HepG2 (cell line): ENCODE data around the gene NOS1AP. TPM values are rescaled to one million over a fixed set of nuclear protein-coding genes. Genes with fewer than 3 reads are reported as not detected.

Experiments
- ATAC-seq: fragments of 200-7000 bp; cut with Tn5 transposase; 3 replicates; pipeline ENCODE4 v1.9.1; 2020; ENCODE audit warnings: mild to moderate bottlenecking, moderate library complexity
- BruUV-seq: library from RNA; stranded (reverse); fragments of 400-500 nt; replicated peaks from 2 replicates; lab custom pipeline; 2021; lab: Mats Ljungman, UMichigan
- CTCF ChIA-PET: fragments of 300-600 bp; formaldehyde crosslinking; extraction: SDS; loops from one replicate; lab custom pipeline; 2021; ENCODE audit warnings: low total read pairs, inconsistent platforms, low intra/inter-chr PET ratio; lab: Yijun Ruan, JAX
- POLR2A ChIA-PET: fragments of 350-600 bp; sonication (Branson Sonifier 250); formaldehyde crosslinking; loops from one replicate; lab custom pipeline; 2020; ENCODE audit warnings: antibody characterized with exemption, inconsistent platforms; lab: Yijun Ruan, JAX
- DNase-seq: peaks from one replicate; pipeline ENCODE4 v3.0.0-alpha.2; 2015; ENCODE audit warnings: low spot score
- FAIRE-seq: peaks from 3 replicates; lab custom pipeline; 2011; peaks lifted over from hg19 to GRCh38; lab: Jason Lieb, UNC
- H2AFZ ChIP-seq: one replicate; pipeline ENCODE4 v1.6.1; 2011; ENCODE audit warnings: low read length, inconsistent platforms
- H3K27ac ChIP-seq: fragments of 300-600 bp; 3 replicates; pipeline ENCODE4 v1.8.0; 2011; ENCODE audit warnings: mixed run types, mild to moderate bottlenecking, mixed read lengths, low read length, inconsistent platforms; ENCODE audit not compliant: insufficient read depth; ENCODE audit errors: extremely low read length
- H3K27me3 ChIP-seq, 2 experiments: fragments of 200-600 bp in 1 of 2; 2 replicates in 1 of 2; 3 replicates in 1 of 2; pipeline versions ENCODE4 v1.6.0 to v1.8.0; 2011; ENCODE audit warnings: low read length in 2 of 2, mild to moderate bottlenecking in 2 of 2, moderate library complexity in 2 of 2, inconsistent platforms in 1 of 2; ENCODE audit not compliant: insufficient read depth in 2 of 2, control insufficient read depth in 1 of 2
- H3K36me3 ChIP-seq, 2 experiments: fragments of 200-600 bp in 1 of 2; replicated peaks in 1 of 2; 2 replicates in 1 of 2; 3 replicates in 1 of 2; pipeline versions ENCODE4 v1.5.1 to v1.8.0; 2011; ENCODE audit warnings: low read length in 2 of 2, inconsistent platforms in 1 of 2; ENCODE audit not compliant: insufficient read depth in 2 of 2, control insufficient read depth in 1 of 2
- H3K4me1 ChIP-seq: 2 replicates; pipeline ENCODE4 v1.5.1; 2012; ENCODE audit warnings: low read length, inconsistent platforms; ENCODE audit not compliant: insufficient read depth
- H3K4me2 ChIP-seq: 2 replicates; pipeline ENCODE4 v1.6.0; 2011; ENCODE audit warnings: low read depth, low read length, inconsistent platforms
- H3K4me3 ChIP-seq, 3 experiments: fragments of 200-600 bp in 1 of 3; sonication (generic), shearing (Covaris generic) in 1 of 3; replicated peaks in 1 of 3; 2 replicates each; pipeline ENCODE4 v1.5.1; 2011 to 2016; ENCODE audit warnings: low read length in 3 of 3, inconsistent platforms in 2 of 3, low read depth in 2 of 3, mild to moderate bottlenecking in 2 of 3, control low read depth in 1 of 3, mixed read lengths in 1 of 3; ENCODE audit not compliant: insufficient read depth in 1 of 3
- H3K79me2 ChIP-seq: one replicate; pipeline ENCODE4 v1.6.1; 2011; ENCODE audit warnings: low read length, inconsistent platforms; ENCODE audit not compliant: insufficient read depth
- H3K9ac ChIP-seq: 2 replicates; pipeline ENCODE4 v1.6.0; 2011; ENCODE audit warnings: mild to moderate bottlenecking, low read depth, low read length, inconsistent platforms; ENCODE audit not compliant: insufficient read depth
- H3K9me3 ChIP-seq: 2 replicates; pipeline ENCODE4 v1.5.1; 2012; ENCODE audit warnings: mild to moderate bottlenecking, low read length
- H4K20me1 ChIP-seq: 2 replicates; pipeline ENCODE4 v1.6.0; 2011; ENCODE audit warnings: inconsistent platforms, mild to moderate bottlenecking, low read length, moderate library complexity; ENCODE audit not compliant: insufficient read depth
- DMAP1 ChIP-seq: IDR thresholded peaks from 2 replicates; pipeline ENCODE4 v1.6.1; 2016
- DR1 ChIP-seq: sonication (generic); formaldehyde crosslinking; IDR thresholded peaks from 2 replicates; pipeline ENCODE4 v1.8.0; 2021; ENCODE audit warnings: mild to moderate bottlenecking, missing genetic modification reagents, inconsistent platforms
- ELK4 ChIP-seq: sonication (generic); formaldehyde crosslinking; IDR thresholded peaks from 2 replicates; pipeline ENCODE4 v1.9.0; 2021; ENCODE audit warnings: missing genetic modification reagents, borderline replicate concordance
- HMGA1 ChIP-seq: sonication (generic); formaldehyde crosslinking; conservative IDR thresholded peaks from 2 replicates; pipeline ENCODE4 v1.4.0; 2020; ENCODE audit warnings: missing genetic modification reagents
- NFE2L1 ChIP-seq: sonication (generic); formaldehyde crosslinking; IDR thresholded peaks from 2 replicates; pipeline ENCODE4 v1.4.0; 2020; ENCODE audit warnings: missing genetic modification reagents, mild to moderate bottlenecking, borderline replicate concordance
- PTBP1 ChIP-seq: fragments of 200-400 bp; formaldehyde crosslinking; IDR thresholded peaks from 2 replicates; pipeline ENCODE4 v1.6.1; 2018; ENCODE audit warnings: low read length, low read depth; ENCODE audit not compliant: poor library complexity, severe bottlenecking
- SCMH1 ChIP-seq: sonication (generic); formaldehyde crosslinking; IDR thresholded peaks from 2 replicates; pipeline ENCODE4 v1.9.0; 2021; ENCODE audit warnings: missing genetic modification reagents, mild to moderate bottlenecking, borderline replicate concordance
- SMARCC2 ChIP-seq: fragments of 450-650 bp; IDR thresholded peaks from 2 replicates; pipeline ENCODE4 v1.6.1; 2017; ENCODE audit warnings: antibody characterized with exemption, mild to moderate bottlenecking
- TBL1XR1 ChIP-seq: fragments of 150-350 bp; IDR thresholded peaks from 2 replicates; pipeline ENCODE4 v1.6.1; 2014; ENCODE audit warnings: borderline replicate concordance, low read length; ENCODE audit not compliant: partially characterized antibody
- ZFP62 ChIP-seq: sonication (generic); formaldehyde crosslinking; IDR thresholded peaks from 2 replicates; pipeline ENCODE4 v1.4.0; 2020; ENCODE audit warnings: missing genetic modification reagents
- ZNF564 ChIP-seq: sonication (generic); formaldehyde crosslinking; IDR thresholded peaks from 2 replicates; pipeline ENCODE4 v1.8.1; 2023; ENCODE audit warnings: mild to moderate bottlenecking, missing genetic modification reagents
- ZNF83 ChIP-seq: sonication (generic); formaldehyde crosslinking; IDR thresholded peaks from 2 replicates; pipeline ENCODE4 v1.4.0; 2020; ENCODE audit warnings: missing genetic modification reagents, mild to moderate bottlenecking, borderline replicate concordance
- WGBS: methylation state at CpG from one replicate; pipeline ENCODE4 v1.1.6; 2017; ENCODE audit warnings: low lambda C conversion rate; 5-methylcytosine and 5-hydroxymethylcytosine counted together
- in situ Hi-C: cut with HindIII; loops from 2 replicates; pipeline ENCODE4 v1.10.0; 2017; ENCODE audit warnings: low pct_unique_long_range_greater_than_20kb; ENCODE audit not compliant: extremely low pct_ligation_motif_present
- intact Hi-C: fragments of 100-400 bp; cut with micrococcal nuclease; formaldehyde crosslinking; loops from one replicate; pipeline ENCODE4 v1.10.0; 2022; ENCODE audit not compliant: unreplicated experiment
- polyA plus RNA-seq, 8 experiments: library from polyadenylated mRNA; depleted of rRNA in 3 of 8; stranded (reverse) in 7 of 8; unstranded in 1 of 8; fragments of >200 nt; fragmentation: Illumina TruSeq in 4 of 8; extraction: Trizol in 4 of 8; gene quantifications; 2 replicates each; pipeline versions ENCODE4 v1.2.1 to v1.2.3, GENCODE V29; 2011 to 2016; ENCODE audit warnings: low read depth in 4 of 8, missing spikeins in 1 of 8, mixed read lengths in 1 of 8; ENCODE audit not compliant: insufficient read depth in 1 of 8
- total RNA-seq, 5 experiments: library from RNA; depleted of rRNA; stranded (reverse); fragments of >200 nt; fragmentation: Illumina TruSeq; extraction: Trizol; gene quantifications; 2 replicates each; pipeline ENCODE4 v1.2.3, GENCODE V29; 2016; ENCODE audit warnings: low read depth in 1 of 5
- TF ChIP-seq, protein P1 (sequence below): sonication (generic); formaldehyde crosslinking; IDR thresholded peaks from 2 replicates; pipeline ENCODE4 v1.8.0; 2022; ENCODE audit warnings: mild to moderate bottlenecking, missing genetic modification reagents, borderline replicate concordance
- TF ChIP-seq, protein P2 (sequence below): IDR thresholded peaks from 2 replicates; pipeline ENCODE4 v1.6.1; 2012; ENCODE audit warnings: low read length, improper control_type of control experiment
- TF ChIP-seq, protein P3 (sequence below): sonication (generic); formaldehyde crosslinking; IDR thresholded peaks from 2 replicates; pipeline ENCODE4 v1.5.1; 2020; ENCODE audit warnings: missing genetic modification reagents, mild to moderate bottlenecking, borderline replicate concordance

NOS1AP gene
- total and polyA plus RNA-seq, 2 of the 13 experiments (the other 11 are each of a cell fraction or from before 2014, with no cell fraction given) = 2.0 to 3.3 TPM

- H3K79me2 ChIP-seq = no peaks in the 10 kb centered on the region
- H3K4me3 ChIP-seq = no peak overlapping the region
- FAIRE-seq (no peak), DNase-seq (no peak)
- H2AFZ ChIP-seq = no peak overlapping the region
- in situ Hi-C loops = loop anchor here (5.0 kb wide), 1 partner anchor 236 kb away; no protein-coding TSS in a partner anchor
- H3K4me2 ChIP-seq = no peak overlapping the region
- 23% methylated on average over 6 of the region's 6 CpGs for WGBS
- 0 out of 2 replicates have a peak, but pooled peaks cover 5% of the 10 kb centered on the region for H3K4me1 ChIP-seq
- no peaks in the 10 kb centered on the region for H4K20me1 ChIP-seq
- no peaks in the 10 kb centered on the region for H3K36me3 ChIP-seq
- H3K9me3 ChIP-seq = peaks cover 9% of the 10 kb centered on the region; the same call in 1 of the 2 replicates
- H3K27ac ChIP-seq = no peak overlapping the region
- no TSS peak for BruUV-seq
- TF ChIP-seq HMGA1 (CRISPR knock-in tag) (no peak), TBL1XR1 (no peak), ZNF564 (CRISPR knock-in tag) (no peak), ZNF83 (CRISPR knock-in tag) (no peak), DMAP1 (CRISPR knock-in tag) (no peak), PTBP1 (no peak), DR1 (CRISPR knock-in tag) (no peak), SCMH1 (CRISPR knock-in tag) (no peak), NFE2L1 (CRISPR knock-in tag) (no peak), ELK4 (CRISPR knock-in tag) (no peak), ZFP62 (CRISPR knock-in tag) (no peak), SMARCC2 (no peak)
- TF ChIP-seq, protein P1, sequence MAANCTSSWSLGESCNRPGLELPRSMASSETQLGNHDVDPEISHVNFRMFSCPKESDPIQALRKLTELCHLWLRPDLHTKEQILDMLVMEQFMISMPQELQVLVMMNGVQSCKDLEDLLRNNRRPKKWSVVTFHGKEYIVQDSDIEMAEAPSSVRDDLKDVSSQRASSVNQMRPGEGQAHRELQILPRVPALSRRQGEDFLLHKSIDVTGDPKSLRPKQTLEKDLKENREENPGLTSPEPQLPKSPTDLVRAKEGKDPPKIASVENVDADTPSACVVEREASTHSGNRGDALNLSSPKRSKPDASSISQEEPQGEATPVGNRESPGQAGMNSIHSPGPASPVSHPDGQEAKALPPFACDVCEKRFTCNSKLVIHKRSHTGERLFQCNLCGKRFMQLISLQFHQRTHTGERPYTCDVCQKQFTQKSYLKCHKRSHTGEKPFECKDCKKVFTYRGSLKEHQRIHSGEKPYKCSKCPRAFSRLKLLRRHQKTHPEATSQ (CRISPR knock-in tag) = no peak
- TF ChIP-seq, protein P2, sequence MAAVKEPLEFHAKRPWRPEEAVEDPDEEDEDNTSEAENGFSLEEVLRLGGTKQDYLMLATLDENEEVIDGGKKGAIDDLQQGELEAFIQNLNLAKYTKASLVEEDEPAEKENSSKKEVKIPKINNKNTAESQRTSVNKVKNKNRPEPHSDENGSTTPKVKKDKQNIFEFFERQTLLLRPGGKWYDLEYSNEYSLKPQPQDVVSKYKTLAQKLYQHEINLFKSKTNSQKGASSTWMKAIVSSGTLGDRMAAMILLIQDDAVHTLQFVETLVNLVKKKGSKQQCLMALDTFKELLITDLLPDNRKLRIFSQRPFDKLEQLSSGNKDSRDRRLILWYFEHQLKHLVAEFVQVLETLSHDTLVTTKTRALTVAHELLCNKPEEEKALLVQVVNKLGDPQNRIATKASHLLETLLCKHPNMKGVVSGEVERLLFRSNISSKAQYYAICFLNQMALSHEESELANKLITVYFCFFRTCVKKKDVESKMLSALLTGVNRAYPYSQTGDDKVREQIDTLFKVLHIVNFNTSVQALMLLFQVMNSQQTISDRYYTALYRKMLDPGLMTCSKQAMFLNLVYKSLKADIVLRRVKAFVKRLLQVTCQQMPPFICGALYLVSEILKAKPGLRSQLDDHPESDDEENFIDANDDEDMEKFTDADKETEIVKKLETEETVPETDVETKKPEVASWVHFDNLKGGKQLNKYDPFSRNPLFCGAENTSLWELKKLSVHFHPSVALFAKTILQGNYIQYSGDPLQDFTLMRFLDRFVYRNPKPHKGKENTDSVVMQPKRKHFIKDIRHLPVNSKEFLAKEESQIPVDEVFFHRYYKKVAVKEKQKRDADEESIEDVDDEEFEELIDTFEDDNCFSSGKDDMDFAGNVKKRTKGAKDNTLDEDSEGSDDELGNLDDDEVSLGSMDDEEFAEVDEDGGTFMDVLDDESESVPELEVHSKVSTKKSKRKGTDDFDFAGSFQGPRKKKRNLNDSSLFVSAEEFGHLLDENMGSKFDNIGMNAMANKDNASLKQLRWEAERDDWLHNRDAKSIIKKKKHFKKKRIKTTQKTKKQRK = no peak
- TF ChIP-seq, protein P3, sequence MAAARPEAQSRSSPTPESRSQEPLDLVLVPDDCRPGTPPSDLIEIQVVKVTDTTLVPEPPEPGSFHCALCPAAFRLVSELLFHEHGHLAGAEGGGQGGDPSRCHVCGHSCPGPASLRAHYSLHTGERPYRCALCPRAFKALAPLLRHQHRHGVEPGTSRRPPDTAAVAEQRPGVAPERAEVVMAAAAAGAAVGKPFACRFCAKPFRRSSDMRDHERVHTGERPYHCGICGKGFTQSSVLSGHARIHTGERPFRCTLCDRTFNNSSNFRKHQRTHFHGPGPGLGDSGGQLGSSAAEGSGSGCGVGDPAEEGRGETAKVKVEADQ = no peak
- TF ChIP-seq, all 625 proteins: peak for 0
- ChIA-PET CTCF (no interaction called here), POLR2A (no interaction called here)
- no peak for ATAC-seq
- intact Hi-C loops = no loop called here
- Histone ChIP-seq H3K27me3 (peaks cover 0 to 35% of the 10 kb centered on the region in 2 experiments), H3K9ac (no peak overlapping the region)
Measured at GRCh38 chr1:162028726-162029125, 40.8 kb upstream of the NOS1AP start.
